ENCODE results near the gene OR2M2. TPM values are rescaled to one million over a fixed set of nuclear protein-coding genes. Genes with fewer than 3 reads are reported as not detected.

OR2M2 gene
- total and polyA plus RNA-seq, 2 donors (not counting 3 experiments of a cell fraction or from before 2014, with no cell fraction given): not detected

GRCh38 chr1:248215880-248216279 lies 41.3 kb downstream of the OR2M2 start:
- CTCF ChIA-PET: no interaction called here
- Histone ChIP-seq H3K27me3 (ENCODE audit: control insufficient read depth in 2 of 2, insufficient read depth in 2 of 2, low read length in 2 of 2) (no peaks in the 10 kb centered on the region), H3K4me2 (ENCODE audit: insufficient read depth, low read length) (no peak overlapping the region), H3K9me3 (replicated peaks; ENCODE audit: control insufficient read depth, insufficient read depth, low read length) (peaks cover 8% of the 10 kb centered on the region), H3K4me3 (replicated peaks in 1 of 3; ENCODE audit: insufficient read depth in 1 of 3, low read depth in 1 of 3, low read length in 3 of 3) (no peak overlapping the region), H3K4me1 (ENCODE audit: control insufficient read depth, extremely low read depth, insufficient read depth, low read length) (no peaks in the 10 kb centered on the region), H3K79me2 (ENCODE audit: control insufficient read depth, insufficient read depth, low read length) (no peaks in the 10 kb centered on the region), H4K20me1 (replicated peaks; ENCODE audit: control insufficient read depth, extremely low read depth, insufficient read depth, low read length) (no peaks in the 10 kb centered on the region), H3K9ac (replicated peaks; ENCODE audit: extremely low read depth, insufficient read depth, low read length) (no peak overlapping the region), H3K27ac (ENCODE audit: insufficient read depth, low read depth, low read length) (no peak overlapping the region), H2AFZ (ENCODE audit: low read depth, low read length) (no peak overlapping the region), H3K36me3 (ENCODE audit: control insufficient read depth in 2 of 2, extremely low read depth in 1 of 2, insufficient read depth in 2 of 2, low read length in 2 of 2) (no peaks in the 10 kb centered on the region), H3K9me1 (replicated peaks; ENCODE audit: control insufficient read depth, extremely low read depth, insufficient read depth, low read length) (no peaks in the 10 kb centered on the region)
- POLR2A ChIA-PET: no interaction called here
- no peak for TF ChIP-seq MYC (IDR thresholded peaks at IDR 0.05; ENCODE audit: low read depth, low read length)
- TF ChIP-seq EZH2 (IDR thresholded peaks at IDR 0.05; ENCODE audit: borderline replicate concordance, low read depth, low read length, severe bottlenecking): no peak
- TF ChIP-seq POLR2AphosphoS5 (IDR thresholded peaks at IDR 0.05; ENCODE audit: insufficient read depth, low read depth, low read length): no peak
- no peak for TF ChIP-seq MAX (IDR thresholded peaks at IDR 0.05; ENCODE audit: insufficient read depth, insufficient read length)
- TF ChIP-seq POLR2A (IDR thresholded peaks at IDR 0.05; ENCODE audit: low read depth, low read length): no peak
- no peak for TF ChIP-seq FOS (IDR thresholded peaks at IDR 0.05; ENCODE audit: borderline replicate concordance, insufficient read depth, low read length)
- TF ChIP-seq CTCF (IDR thresholded peaks at IDR 0.05; ENCODE audit: extremely low read depth in 1 of 2, insufficient read depth in 1 of 2, low read depth in 1 of 2, low read length in 2 of 2): no peak
- no peak for TF ChIP-seq JUN (IDR thresholded peaks at IDR 0.05; ENCODE audit: borderline replicate concordance, insufficient read depth, insufficient read length, low read depth)
- TF ChIP-seq GATA2 (IDR thresholded peaks at IDR 0.05; ENCODE audit: insufficient read depth, insufficient read length, low read depth, low read length): no peak
- no TSS peak for BruUV-seq (replicated peaks)
- DNase-seq (ENCODE audit: low read depth, low spot score): no peak
- FAIRE-seq: no peak
- dilution Hi-C loops (cut with MboI; ENCODE audit: extremely low pct_ligation_motif_present, low sequenced_read_pairs) (no loop called here), intact Hi-C loops (cut with micrococcal nuclease) (no loop called here)
